Endothelial cell (in vitro differentiated cells): ENCODE measurements around the gene GFY. TPM values are rescaled to one million over a fixed set of nuclear protein-coding genes. Genes with fewer than 3 reads are reported as not detected.

Source experiments
- DNase-seq: peaks from one replicate; pipeline ENCODE4 v3.0.0; 2021; ENCODE audit warnings: low spot score
- H3K27ac Mint-ChIP-seq: one replicate; pipeline ENCODE4 v1.8.0; 2021; ENCODE audit warnings: mixed read lengths, inconsistent platforms; ENCODE audit not compliant: unreplicated experiment
- H3K27me3 Mint-ChIP-seq: one replicate; pipeline ENCODE4 v1.8.0; 2021; ENCODE audit warnings: mild to moderate bottlenecking, moderate library complexity, mixed read lengths, inconsistent platforms; ENCODE audit not compliant: unreplicated experiment
- H3K36me3 Mint-ChIP-seq: one replicate; pipeline ENCODE4 v1.8.0; 2021; ENCODE audit warnings: mild to moderate bottlenecking, low read depth, mixed read lengths, inconsistent platforms; ENCODE audit not compliant: unreplicated experiment
- H3K4me1 Mint-ChIP-seq: one replicate; pipeline ENCODE4 v1.8.0; 2021; ENCODE audit warnings: mild to moderate bottlenecking, mixed read lengths, inconsistent platforms; ENCODE audit not compliant: unreplicated experiment
- H3K4me3 Mint-ChIP-seq: one replicate; pipeline ENCODE4 v1.8.0; 2021; ENCODE audit warnings: mild to moderate bottlenecking, mixed read lengths, inconsistent platforms; ENCODE audit not compliant: unreplicated experiment
- H3K9me3 Mint-ChIP-seq: one replicate; pipeline ENCODE4 v1.8.0; 2021; ENCODE audit warnings: mixed read lengths, inconsistent platforms; ENCODE audit not compliant: unreplicated experiment
- total RNA-seq: library from RNA; stranded (reverse); fragmentation: NEBNext Ultra II Directional; extraction: Animal tissue kit (Norgen Biotek cat#: 25700); gene quantifications from one replicate; pipeline ENCODE4 v1.2.1, GENCODE V29; 2021; ENCODE audit not compliant: unreplicated experiment
- TF ChIP-seq, protein P1 (sequence below): fragments of 200-600 bp; sonication (generic); IDR thresholded peaks from one replicate; pipeline ENCODE4 v1.5.0; 2021; ENCODE audit warnings: antibody characterized with exemption; ENCODE audit not compliant: unreplicated experiment

The GFY gene
- total RNA-seq, 1 donor from 2014 or later = not detected

DNA sequence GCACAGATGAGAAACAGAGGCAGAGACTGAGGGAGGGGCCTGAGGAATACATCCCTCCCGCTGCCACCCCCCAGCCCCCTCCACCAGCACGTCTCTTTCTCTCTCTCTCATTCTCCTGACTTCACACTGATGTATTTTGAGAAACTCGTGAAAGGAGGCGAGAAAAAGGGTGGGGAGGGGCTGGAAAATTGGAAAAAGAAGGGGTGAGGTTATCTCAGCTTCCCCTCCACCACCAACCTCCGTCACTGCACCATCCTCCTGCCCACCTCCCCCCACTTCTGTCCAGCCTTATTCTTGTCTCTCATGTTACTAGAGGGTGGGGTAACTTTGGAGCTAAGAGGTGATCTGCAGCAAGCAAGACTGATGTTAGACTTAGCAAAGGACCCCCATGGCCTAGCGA is 14.6 kb downstream of the GFY start:
- H3K4me3 Mint-ChIP-seq = no peak overlapping the region
- TF ChIP-seq, protein P1, sequence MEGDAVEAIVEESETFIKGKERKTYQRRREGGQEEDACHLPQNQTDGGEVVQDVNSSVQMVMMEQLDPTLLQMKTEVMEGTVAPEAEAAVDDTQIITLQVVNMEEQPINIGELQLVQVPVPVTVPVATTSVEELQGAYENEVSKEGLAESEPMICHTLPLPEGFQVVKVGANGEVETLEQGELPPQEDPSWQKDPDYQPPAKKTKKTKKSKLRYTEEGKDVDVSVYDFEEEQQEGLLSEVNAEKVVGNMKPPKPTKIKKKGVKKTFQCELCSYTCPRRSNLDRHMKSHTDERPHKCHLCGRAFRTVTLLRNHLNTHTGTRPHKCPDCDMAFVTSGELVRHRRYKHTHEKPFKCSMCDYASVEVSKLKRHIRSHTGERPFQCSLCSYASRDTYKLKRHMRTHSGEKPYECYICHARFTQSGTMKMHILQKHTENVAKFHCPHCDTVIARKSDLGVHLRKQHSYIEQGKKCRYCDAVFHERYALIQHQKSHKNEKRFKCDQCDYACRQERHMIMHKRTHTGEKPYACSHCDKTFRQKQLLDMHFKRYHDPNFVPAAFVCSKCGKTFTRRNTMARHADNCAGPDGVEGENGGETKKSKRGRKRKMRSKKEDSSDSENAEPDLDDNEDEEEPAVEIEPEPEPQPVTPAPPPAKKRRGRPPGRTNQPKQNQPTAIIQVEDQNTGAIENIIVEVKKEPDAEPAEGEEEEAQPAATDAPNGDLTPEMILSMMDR = no peak
- DNase-seq = no peak
- H3K9me3 Mint-ChIP-seq = no peaks in the 10 kb centered on the region
- H3K27ac Mint-ChIP-seq = no peak overlapping the region
- peaks cover 15% of the 10 kb centered on the region for H3K36me3 Mint-ChIP-seq
- H3K4me1 Mint-ChIP-seq = peaks cover 14% of the 10 kb centered on the region
- peaks cover 59% of the 10 kb centered on the region for H3K27me3 Mint-ChIP-seq

DNA sequence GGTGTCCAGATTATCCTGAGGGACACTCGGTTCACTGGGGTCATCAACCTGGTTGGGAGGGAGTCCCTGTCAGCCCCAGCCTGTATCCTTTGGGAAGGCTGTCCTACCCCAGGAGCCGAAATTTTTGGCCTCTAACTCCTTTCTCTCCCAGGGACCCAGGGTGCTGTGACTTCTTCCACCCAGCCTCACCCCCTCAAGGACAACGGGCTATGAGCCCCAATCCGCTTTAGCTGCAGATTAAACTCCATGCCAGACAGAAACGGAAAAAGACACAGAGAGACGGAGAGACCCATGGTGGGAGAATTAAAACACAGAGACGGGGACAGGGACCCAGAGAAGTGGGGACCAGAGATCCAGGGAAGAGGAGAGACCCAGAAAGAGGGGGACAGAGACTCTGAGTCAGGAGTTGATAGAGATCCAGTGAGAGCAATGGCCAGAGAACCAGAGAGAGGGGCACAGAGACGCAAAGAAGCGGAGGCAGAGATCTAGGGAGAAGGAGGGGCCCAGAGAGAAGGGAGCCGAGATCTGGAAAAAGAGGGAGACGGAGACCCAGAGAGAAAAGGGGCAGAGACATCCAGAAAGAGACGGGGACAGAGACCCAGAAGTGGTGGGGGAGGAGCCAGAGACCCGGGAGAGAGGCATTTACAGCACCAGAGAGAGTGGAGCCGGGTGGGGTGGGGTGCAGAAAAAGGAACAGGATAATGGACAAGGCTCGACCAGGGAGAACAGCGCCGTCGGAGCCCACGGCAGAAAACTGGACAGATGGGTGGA is 15.4 kb downstream of the GFY start:
- Mint-ChIP-seq H3K27me3 (peaks cover 58% of the 10 kb centered on the region), H3K9me3 (no peaks in the 10 kb centered on the region), H3K27ac (no peak overlapping the region), H3K36me3 (peaks cover 7% of the 10 kb centered on the region), H3K4me1 (peaks cover 14% of the 10 kb centered on the region), H3K4me3 (peak overlapping the region; percentile 68)
- TF ChIP-seq, protein P1 = no peak
- no peak for DNase-seq

DNA sequence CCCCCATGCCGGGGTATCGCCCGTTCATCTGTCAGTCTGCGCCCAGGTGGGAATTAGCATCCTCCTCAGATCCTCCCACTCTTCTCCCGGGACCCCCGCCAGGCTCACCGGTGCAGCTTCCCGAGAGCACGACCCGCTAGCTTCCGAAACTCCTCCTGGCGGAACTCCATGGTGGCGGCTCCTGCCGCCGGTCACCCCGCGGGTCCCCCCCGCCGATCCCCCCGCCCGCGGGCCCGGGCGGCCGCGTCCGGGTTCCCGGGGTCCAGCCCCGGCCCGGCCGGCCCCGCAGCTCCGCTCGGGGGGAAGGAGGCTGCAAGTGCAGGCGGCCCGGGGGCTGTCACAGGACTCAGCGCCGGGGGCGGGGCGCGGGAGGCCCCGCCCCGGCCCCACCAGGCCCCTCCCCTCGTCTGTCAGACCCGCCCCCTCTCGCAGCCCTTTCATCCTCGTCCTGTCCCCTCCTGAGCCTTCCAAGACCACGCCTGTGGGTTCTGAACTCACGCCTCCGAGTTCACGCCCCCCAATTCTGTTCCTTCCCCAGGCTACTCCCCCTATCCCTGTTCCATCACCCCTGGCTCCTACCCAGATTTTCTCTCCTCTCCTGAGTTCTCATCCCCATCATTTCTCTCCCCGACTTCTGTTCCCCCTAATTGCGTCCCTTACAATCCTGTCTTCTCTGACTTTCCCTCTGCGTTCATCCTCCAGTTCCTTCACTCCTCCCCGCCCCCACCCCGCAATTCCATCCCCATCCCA is 16.2 kb downstream of the GFY start, which contains the start of gene SLC17A7:
Gene SLC17A7, minus strand, starts transcription at position 318 of the 750 bp plus-strand sequence. Its CDS starts 148 bp downstream, at position 170.
- Mint-ChIP-seq H3K9me3 (no peaks in the 10 kb centered on the region), H3K27ac (no peak within 1 kb of the TSS), H3K4me3 (peak within 1 kb of the TSS; percentile 82), H3K27me3 (peaks cover 52% of the 10 kb centered on the region), H3K4me1 (peaks cover 14% of the 10 kb centered on the region), H3K36me3 (peaks cover 11% of the 10 kb centered on the region)
- TF ChIP-seq, protein P1 = no peak
- DNase-seq = peak; percentile 43

DNA sequence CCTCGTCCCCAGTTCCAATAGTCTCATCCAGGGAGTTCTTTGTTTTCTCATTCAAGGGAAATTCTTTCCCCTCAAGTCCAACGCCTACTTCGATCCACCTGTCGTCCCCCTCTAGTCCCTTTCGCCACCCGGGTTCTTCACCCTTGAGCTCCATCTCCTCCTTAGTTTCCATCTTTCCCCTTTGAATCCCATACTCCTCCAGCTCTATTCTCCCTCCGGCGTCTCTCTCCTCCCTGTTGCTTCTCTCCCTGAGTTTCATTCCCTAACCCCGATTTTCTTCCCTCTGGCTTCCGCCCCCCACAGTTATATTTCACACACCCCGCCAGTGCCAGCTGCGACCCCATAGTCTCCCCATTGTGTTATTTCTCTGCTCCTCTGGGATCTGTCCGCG is 16.8 kb downstream of the GFY start:
- H3K27ac Mint-ChIP-seq = no peak overlapping the region
- H3K9me3 Mint-ChIP-seq = no peaks in the 10 kb centered on the region
- H3K27me3 Mint-ChIP-seq = peaks cover 49% of the 10 kb centered on the region
- TF ChIP-seq, protein P1 = no peak
- no peak for DNase-seq
- peaks cover 16% of the 10 kb centered on the region for H3K36me3 Mint-ChIP-seq
- H3K4me3 Mint-ChIP-seq = peak overlapping the region; percentile 82
- H3K4me1 Mint-ChIP-seq = peaks cover 14% of the 10 kb centered on the region

DNA sequence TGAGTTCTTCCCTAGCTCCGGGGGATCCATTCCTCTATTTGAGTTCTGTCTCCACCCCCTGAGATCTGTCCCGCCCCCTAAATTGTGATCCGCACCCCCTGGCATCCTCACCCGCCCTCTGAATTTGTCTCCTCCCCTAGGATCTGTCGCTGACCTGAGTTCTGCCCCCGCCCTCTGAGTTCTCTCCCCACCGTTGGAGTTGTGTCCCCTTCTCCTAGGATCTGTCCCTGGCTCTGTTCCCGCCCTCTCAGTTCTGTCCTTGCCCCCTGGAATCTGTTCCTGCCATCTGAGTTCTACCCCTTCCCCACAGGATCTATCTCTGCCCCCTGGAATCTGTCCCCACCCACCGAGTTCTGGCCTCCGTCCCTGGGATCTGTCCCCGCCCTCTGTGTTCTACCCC is 17.2 kb downstream of the GFY start:
- H3K4me1 Mint-ChIP-seq = peaks cover 14% of the 10 kb centered on the region
- TF ChIP-seq, protein P1 = no peak
- H3K4me3 Mint-ChIP-seq = peak overlapping the region; percentile 82
- DNase-seq = no peak
- peaks cover 48% of the 10 kb centered on the region for H3K27me3 Mint-ChIP-seq
- H3K36me3 Mint-ChIP-seq = peaks cover 16% of the 10 kb centered on the region
- no peak overlapping the region for H3K27ac Mint-ChIP-seq
- H3K9me3 Mint-ChIP-seq = no peaks in the 10 kb centered on the region
